Stimulated activated CD8-positive, alpha-beta memory T cell treated with anti-CD3 and anti-CD28 coated beads, Interleukin-12 subunit alpha, Interleukin-12 subunit beta, amount 100 ng/mL, for 24 hours (primary cell): ENCODE results near the gene RAPGEF6.

Experiments used
- DNase-seq: peaks from one replicate; pipeline ENCODE4 v3.0.0-alpha.2; 2020; ENCODE audit errors: extremely low read depth

Gene RAPGEF6

GRCh38 chr5:131548176-131548575 lies 86.9 kb downstream of the RAPGEF6 start:
- DNase-seq, result no peak

DNA sequence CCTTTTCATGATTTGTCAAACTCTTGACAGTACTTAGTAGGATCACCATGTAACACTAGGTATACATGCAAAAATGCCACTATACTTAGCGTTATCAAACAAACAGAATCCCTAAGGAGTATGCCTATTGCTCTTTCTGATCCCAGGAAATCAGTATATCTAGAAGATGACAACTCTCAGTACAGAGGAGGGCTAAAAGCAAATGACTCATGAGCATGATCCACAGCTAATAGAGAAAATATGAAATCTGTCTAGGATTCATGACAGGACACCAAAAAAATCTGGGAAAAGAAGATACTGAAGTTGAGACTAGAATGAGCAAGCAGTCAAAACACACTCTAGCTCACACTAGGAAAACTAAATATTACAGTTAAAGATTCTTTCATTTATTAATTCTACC lies 89.2 kb downstream of the RAPGEF6 start:
- DNase-seq, result no peak

GRCh38 chr5:131542723-131543122 lies 92.3 kb downstream of the RAPGEF6 start:
- no peak for DNase-seq

DNA sequence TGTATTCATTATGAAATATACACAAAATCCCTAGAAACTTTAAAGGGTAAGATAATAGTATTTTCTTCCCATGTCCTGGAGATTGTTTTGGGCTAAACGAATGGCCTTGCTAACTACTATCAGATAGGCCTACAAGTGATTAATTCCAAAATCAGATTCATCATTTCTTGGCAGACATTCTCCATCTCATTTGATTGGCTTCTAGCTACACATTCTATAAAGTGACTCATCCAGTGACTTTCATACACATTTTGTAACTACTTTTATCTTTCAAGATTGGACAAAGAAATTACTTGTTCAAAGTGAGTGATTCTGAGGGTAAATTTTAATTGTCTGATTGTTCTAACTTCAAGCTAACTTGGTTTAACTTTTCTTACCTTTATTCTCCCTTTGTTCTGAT lies 93.3 kb downstream of the RAPGEF6 start:
- DNase-seq, result no peak

GRCh38 chr5:131541071-131541470 lies 94.0 kb downstream of the RAPGEF6 start:
- no peak for DNase-seq

GRCh38 chr5:131539251-131539650 lies 95.8 kb downstream of the RAPGEF6 start:
- no peak for DNase-seq

DNA sequence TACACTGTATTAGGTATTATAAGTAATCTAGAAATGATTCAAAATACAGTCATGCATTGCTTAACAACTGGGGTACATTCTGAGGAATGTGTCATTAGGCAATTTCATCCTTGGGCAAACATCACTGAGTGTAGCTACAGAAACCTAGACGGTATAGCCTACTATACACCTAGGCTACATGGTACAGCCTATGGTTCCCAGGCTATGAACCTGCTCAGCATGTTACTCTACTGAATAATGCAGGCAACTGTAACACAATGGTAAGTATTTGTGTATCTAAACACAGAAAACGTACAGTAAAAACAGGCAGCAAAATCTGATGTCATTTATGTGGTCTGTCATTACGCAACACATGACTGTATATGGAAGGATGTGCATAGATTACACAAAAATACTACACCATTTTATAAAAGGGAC lies 96.8 kb downstream of the RAPGEF6 start:
- DNase-seq, result no peak

GRCh38 chr5:131536850-131537448 lies 98.1 kb downstream of the RAPGEF6 start:
- DNase-seq, result no peak

- DNase-seq, result no peak
Measured at GRCh38 chr5:131536211-131536826, 98.7 kb downstream of the RAPGEF6 start.

- DNase-seq, result no peak
Measured at GRCh38 chr5:131534974-131535373, 100.1 kb downstream of the RAPGEF6 start.

GRCh38 chr5:131533836-131534235 lies 101.2 kb downstream of the RAPGEF6 start:
- DNase-seq, result no peak

DNA sequence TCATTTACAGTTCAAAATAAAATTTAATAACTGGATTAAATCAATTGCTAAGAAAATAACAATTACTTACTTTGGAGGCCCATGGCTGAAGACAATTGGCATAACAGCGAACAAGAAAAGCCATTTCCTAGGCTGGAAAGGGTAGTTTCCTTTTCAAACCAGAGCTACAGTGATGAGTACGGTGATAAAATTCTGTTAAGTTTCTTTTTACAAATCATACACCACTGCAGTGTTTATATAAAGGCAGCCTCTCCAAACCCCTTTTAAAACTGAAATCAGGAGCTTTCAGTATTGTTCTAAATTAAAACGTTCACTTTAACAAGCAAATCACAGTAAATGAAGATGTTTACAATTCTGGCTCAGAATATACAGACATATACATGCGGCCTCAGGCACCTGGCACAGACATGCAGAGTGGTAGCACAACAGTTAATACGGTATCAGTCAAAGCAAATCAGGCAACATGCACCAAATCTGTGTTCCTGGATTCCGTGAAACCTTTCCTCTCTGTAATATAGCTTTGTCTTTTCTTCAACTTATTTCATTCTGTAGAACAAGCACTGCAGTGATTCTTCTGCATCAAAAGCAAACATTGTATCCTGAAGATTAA lies 102.9 kb downstream of the RAPGEF6 start:
- no peak for DNase-seq

- DNase-seq, result no peak
Measured at GRCh38 chr5:131530706-131531331, 104.2 kb downstream of the RAPGEF6 start.

DNA sequence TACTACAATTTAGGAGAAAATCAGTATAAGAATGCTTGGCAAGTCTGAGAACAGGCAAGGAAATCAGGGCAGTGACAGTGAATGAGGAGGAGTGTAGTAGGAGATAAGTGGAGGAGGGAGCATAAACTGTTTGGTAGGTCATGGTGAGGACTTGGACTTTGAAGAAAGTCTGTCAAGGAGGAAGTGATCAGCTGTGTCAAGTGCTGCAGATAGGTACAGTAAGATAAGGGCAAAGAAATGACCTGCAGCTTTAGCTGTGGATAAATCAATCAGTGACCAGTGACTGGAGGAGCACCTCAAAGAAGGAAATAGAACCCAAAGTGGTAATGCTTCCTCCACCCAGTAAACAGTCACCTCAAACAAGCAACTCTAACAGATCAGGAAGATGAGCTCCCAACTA lies 106.3 kb downstream of the RAPGEF6 start:
- no peak for DNase-seq

DNA sequence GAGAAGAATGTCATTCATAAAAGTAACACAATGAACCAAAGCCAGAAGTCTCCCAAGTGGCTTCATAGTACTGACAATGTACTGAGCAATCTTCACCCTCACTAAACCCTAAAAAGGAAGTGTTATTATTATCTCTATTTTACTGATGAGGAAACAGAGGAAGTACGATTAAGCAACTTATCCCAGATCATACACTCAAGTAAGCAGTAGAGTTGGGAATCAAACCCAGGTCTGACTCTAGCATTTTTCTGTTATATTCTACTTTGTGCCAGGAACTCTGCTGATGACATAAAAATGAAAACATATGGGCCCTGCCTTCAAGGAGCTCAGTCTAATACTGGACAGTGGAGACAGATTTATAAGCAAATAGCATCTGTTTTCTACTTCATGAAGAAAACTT lies 109.2 kb downstream of the RAPGEF6 start:
- DNase-seq, result no peak

- no peak for DNase-seq
Measured at GRCh38 chr5:131524431-131524830, 110.6 kb downstream of the RAPGEF6 start.

DNA sequence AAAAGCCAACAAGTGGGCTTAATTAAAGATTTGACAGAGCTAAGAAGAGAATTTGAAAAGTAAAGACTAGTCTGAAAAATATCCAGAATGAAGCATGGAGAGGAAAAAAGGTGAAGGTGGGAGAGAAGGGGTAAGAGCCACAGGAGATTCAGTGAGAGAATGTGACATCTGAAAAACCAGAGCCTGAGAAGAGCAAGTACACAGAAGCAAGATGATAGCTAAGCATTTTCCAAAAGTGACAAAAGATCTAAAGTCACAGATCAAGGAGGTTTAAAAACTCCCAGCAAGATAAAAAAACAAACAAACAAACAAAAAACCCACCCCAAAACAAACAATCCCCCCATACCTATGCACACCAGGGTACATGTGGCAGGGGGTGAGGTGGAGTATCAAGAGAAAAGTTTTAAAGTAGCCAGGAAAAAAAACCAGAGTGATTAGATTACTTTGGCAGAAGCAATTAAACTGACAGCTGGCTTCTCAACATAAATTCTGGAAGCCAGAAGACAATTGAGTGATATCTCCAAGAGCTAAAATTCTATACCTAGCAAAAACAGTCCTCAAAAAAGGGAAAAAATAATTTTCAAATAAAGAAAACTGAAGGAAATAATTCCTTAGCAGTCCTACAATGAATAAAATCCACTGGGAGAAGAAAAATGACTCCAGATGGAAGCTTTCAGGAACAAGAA lies 111.4 kb downstream of the RAPGEF6 start:
- DNase-seq, result no peak

DNA sequence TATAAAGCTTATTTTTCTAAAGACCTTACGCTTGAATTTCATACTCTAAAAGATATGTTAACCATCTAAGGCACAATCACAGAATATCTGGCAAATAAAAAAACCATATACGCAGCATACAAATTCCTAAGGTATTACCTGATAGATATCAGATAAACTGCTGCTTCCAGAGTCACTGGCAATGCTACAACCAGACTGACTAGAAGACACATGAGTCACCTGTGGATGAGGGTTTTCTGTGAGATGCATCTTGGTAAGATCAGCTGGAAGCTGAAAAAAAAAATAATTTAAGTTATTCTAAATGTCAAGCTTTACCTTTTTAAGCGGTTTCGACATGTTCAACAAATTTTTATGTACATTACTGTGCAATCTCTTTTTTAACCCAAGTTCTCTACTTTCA lies 113.8 kb downstream of the RAPGEF6 start:
- no peak for DNase-seq

DNA sequence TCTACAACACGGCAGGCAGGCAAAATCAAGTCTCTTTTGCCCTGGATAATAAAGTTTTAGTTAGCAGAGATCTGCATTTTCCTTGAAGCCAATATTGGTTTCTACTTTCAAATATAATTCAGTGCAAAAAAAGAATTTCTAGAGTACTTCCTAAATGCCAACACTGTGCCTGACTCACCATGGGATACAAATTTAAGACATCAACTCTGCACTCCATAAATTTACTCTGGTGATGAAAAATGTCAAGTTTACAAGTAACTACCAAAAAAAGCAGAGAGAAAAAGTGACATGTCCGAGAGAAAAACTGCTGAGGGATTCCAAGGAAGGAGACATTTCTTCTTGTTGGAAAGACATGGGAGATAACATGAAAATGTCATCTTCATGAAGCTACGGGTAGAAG lies 119.7 kb downstream of the RAPGEF6 start:
- no peak for DNase-seq

DNA sequence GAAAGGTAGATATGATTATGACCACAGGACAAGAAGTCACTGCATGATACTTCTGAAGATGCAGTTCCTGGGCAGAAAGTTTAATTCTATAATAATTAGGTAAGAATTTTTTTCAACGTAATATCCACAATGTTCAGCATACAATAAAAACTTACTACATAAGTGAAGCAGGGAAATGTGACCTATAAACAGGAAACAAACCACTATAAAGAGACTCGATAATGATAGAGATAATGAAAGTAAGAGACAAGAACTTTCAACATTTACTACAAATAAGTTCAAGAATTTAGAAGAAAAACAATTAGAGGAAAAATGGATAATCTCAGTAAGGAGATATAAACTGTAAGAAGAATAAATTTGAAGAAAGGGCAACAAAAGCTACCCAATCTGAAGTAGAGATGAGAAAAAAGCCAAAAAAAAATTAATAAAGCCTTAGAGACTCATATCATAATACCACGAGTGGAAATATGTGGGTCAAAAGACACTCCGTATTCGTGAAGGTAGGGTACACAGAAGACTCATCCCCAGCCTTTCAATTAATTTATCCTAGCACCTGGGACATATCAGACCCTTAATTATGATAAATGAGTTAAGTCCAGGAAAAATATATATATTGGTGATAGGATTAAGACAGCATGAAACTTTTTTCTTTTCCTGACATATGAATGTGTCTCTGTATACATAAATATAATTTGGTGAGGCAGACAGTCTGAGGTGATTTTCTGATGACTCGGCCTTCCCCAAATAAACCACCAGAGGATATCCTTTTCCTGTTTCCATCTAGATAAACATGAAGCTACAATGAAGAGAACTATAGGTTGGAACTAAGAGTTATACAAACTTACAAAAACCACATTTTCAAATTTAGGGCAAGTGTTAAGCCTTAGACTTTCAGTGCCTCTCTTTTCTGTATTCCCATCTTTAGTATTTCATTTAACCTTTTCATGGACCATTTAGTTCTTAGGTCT lies 120.4 kb downstream of the RAPGEF6 start:
- no peak for DNase-seq

DNA sequence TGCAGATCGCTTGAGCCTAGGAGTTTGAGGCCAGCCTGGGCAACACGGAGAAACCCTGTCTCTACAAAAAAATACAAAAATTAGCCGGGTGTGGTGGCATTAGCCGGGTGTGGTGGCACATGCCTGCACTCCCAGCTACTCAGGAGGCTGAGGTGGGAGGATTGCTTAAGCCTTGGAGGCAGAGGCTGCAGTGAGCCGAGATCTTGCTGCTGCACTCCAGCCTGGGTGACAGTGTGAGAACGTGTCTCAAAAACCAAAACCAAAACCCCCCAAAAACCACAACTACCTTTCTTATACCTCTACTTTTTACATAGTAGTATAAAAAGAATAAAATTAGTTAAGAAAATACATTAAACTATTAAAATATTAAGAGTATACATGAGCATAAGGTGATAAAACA lies 121.2 kb downstream of the RAPGEF6 start:
- DNase-seq, result no peak
